HepG2 (cell line): ENCODE data around the gene PSMB3. TPM values are rescaled to one million over a fixed set of nuclear protein-coding genes. Genes with fewer than 3 reads are reported as not detected.
A peak's percentile ranks its signal among the peaks of the same experiment; 100 is the strongest.

Experiments
- ATAD3A ChIP-seq: sonication (generic); formaldehyde crosslinking; IDR thresholded peaks from 2 replicates; pipeline ENCODE4 v1.4.0; 2020; ENCODE audit warnings: missing genetic modification reagents
- ETS1 ChIP-seq: sonication (generic); formaldehyde crosslinking; IDR thresholded peaks from 2 replicates; pipeline ENCODE4 v1.4.0; 2020; ENCODE audit warnings: missing genetic modification reagents
- HMG20B ChIP-seq: conservative IDR thresholded peaks from 2 replicates; pipeline ENCODE4 v1.6.1; 2016; ENCODE audit warnings: missing genetic modification reagents, missing compliant biosample characterization
- HMGXB3 ChIP-seq: sonication (generic); formaldehyde crosslinking; IDR thresholded peaks from 2 replicates; pipeline ENCODE4 v1.4.0; 2020; ENCODE audit warnings: missing genetic modification reagents, borderline replicate concordance
- IRF2 ChIP-seq: IDR thresholded peaks from 2 replicates; pipeline ENCODE4 v1.6.1; 2018; ENCODE audit warnings: missing genetic modification reagents, missing compliant biosample characterization
- KLF13 ChIP-seq: sonication (generic); formaldehyde crosslinking; IDR thresholded peaks from 2 replicates; pipeline ENCODE4 v1.4.0; 2020; ENCODE audit warnings: mild to moderate bottlenecking, missing genetic modification reagents
- MAZ ChIP-seq, 2 experiments: sonication (generic) in 1 of 2; formaldehyde crosslinking in 1 of 2; IDR thresholded peaks; 2 replicates each; pipeline versions ENCODE4 v1.5.0 to v1.6.1; 2012 to 2020; ENCODE audit warnings: low read depth in 2 of 2, mild to moderate bottlenecking in 2 of 2, borderline replicate concordance in 1 of 2, improper control_type of control experiment in 1 of 2, low read length in 1 of 2, missing genetic modification reagents in 1 of 2, moderate library complexity in 1 of 2
- PRPF4 ChIP-seq: fragments of 200-400 bp; formaldehyde crosslinking; IDR thresholded peaks from 2 replicates; pipeline ENCODE4 v1.6.1; 2016; ENCODE audit warnings: low read length, low read depth; ENCODE audit not compliant: poor library complexity, severe bottlenecking
- SNRNP70 ChIP-seq: fragments of 200-400 bp; formaldehyde crosslinking; IDR thresholded peaks from 2 replicates; pipeline ENCODE4 v1.6.1; 2017; ENCODE audit warnings: mild to moderate bottlenecking, low read depth, low read length, moderate library complexity
- TEF ChIP-seq: sonication (generic); formaldehyde crosslinking; IDR thresholded peaks from 2 replicates; pipeline ENCODE4 v1.5.0; 2020; ENCODE audit warnings: missing genetic modification reagents
- TOE1 ChIP-seq: sonication (generic); formaldehyde crosslinking; IDR thresholded peaks from 2 replicates; pipeline ENCODE4 v1.4.0; 2020; ENCODE audit warnings: mild to moderate bottlenecking, missing genetic modification reagents
- UBTF ChIP-seq: sonication (generic); formaldehyde crosslinking; IDR thresholded peaks from 2 replicates; pipeline ENCODE4 v1.4.0; 2020; ENCODE audit warnings: mild to moderate bottlenecking, missing genetic modification reagents
- ZBTB38 ChIP-seq: sonication (generic); formaldehyde crosslinking; IDR thresholded peaks from 2 replicates; pipeline ENCODE4 v1.5.1; 2020; ENCODE audit warnings: mild to moderate bottlenecking, missing genetic modification reagents
- ZC3H13 ChIP-seq: sonication (generic); formaldehyde crosslinking; IDR thresholded peaks from 2 replicates; pipeline ENCODE4 v1.8.1; 2023; ENCODE audit warnings: mild to moderate bottlenecking, missing genetic modification reagents, moderate library complexity
- ZFYVE20 ChIP-seq: sonication (generic); formaldehyde crosslinking; IDR thresholded peaks from 2 replicates; pipeline ENCODE4 v1.8.0; 2023; ENCODE audit warnings: low read depth, mild to moderate bottlenecking, moderate library complexity, missing genetic modification reagents, borderline replicate concordance
- ZNF335 ChIP-seq: sonication (generic); formaldehyde crosslinking; IDR thresholded peaks from 2 replicates; pipeline ENCODE4 v1.4.0; 2020; ENCODE audit warnings: missing genetic modification reagents
- ZNF343 ChIP-seq: sonication (generic); formaldehyde crosslinking; IDR thresholded peaks from 2 replicates; pipeline ENCODE4 v1.4.0; 2020; ENCODE audit warnings: mild to moderate bottlenecking, missing genetic modification reagents
- ZNF703 ChIP-seq: sonication (generic); formaldehyde crosslinking; IDR thresholded peaks from 2 replicates; pipeline ENCODE4 v1.5.1; 2020; ENCODE audit warnings: missing genetic modification reagents, mild to moderate bottlenecking, moderate library complexity, borderline replicate concordance
- ZNF891 ChIP-seq: sonication (generic); formaldehyde crosslinking; IDR thresholded peaks from 2 replicates; pipeline ENCODE4 v1.5.0; 2020; ENCODE audit warnings: mild to moderate bottlenecking, missing genetic modification reagents
- ZSCAN25 ChIP-seq: sonication (generic); formaldehyde crosslinking; IDR thresholded peaks from 2 replicates; pipeline ENCODE4 v1.8.0; 2022; ENCODE audit warnings: mild to moderate bottlenecking, missing genetic modification reagents
- polyA plus RNA-seq, 8 experiments: library from polyadenylated mRNA; depleted of rRNA in 3 of 8; stranded (reverse) in 7 of 8; unstranded in 1 of 8; fragments of >200 nt; fragmentation: Illumina TruSeq in 4 of 8; extraction: Trizol in 4 of 8; gene quantifications; 2 replicates each; pipeline versions ENCODE4 v1.2.1 to v1.2.3, GENCODE V29; 2011 to 2016; ENCODE audit warnings: low read depth in 4 of 8, missing spikeins in 1 of 8, mixed read lengths in 1 of 8; ENCODE audit not compliant: insufficient read depth in 1 of 8
- total RNA-seq, 5 experiments: library from RNA; depleted of rRNA; stranded (reverse); fragments of >200 nt; fragmentation: Illumina TruSeq; extraction: Trizol; gene quantifications; 2 replicates each; pipeline ENCODE4 v1.2.3, GENCODE V29; 2016; ENCODE audit warnings: low read depth in 1 of 5

PSMB3 gene
- total and polyA plus RNA-seq, 2 of the 13 experiments (the other 11 are each of a cell fraction or from before 2014, with no cell fraction given), result 366 to 517 TPM

GRCh38 chr17:38746004-38746848 is 6.3 kb upstream of the PSMB3 start (continued):
- peak; percentile 44; the same call in 1 of the 2 replicates for TF ChIP-seq ZBTB38
- TF ChIP-seq ZFYVE20, result no peak
- peak; percentile 50 for TF ChIP-seq UBTF (CRISPR knock-in tag)
- TF ChIP-seq PRPF4, result no peak
- peak; percentile 74 for TF ChIP-seq HMG20B
- TF ChIP-seq ZNF343 (CRISPR knock-in tag), result no peak
- TF ChIP-seq TOE1, result 0 out of 2 replicates have a peak, but pooled peaks have one; percentile 1
- no peak for TF ChIP-seq TEF (CRISPR knock-in tag)
- no peak for TF ChIP-seq KLF13 (CRISPR knock-in tag)
- TF ChIP-seq ATAD3A, result no peak
- TF ChIP-seq HMGXB3 (CRISPR knock-in tag), result peak; percentile 15; the same call in 1 of the 2 replicates
- TF ChIP-seq ZC3H13, result peak; percentile 62; the same call in 1 of the 2 replicates
- TF ChIP-seq ZNF703 (CRISPR knock-in tag), result no peak
- peak; percentile 86 for TF ChIP-seq IRF2
- no peak for TF ChIP-seq ZNF891 (CRISPR knock-in tag)
- no peak for TF ChIP-seq MAZ (IDR thresholded peaks at IDR 0.05; ENCODE audit: borderline replicate concordance, low read depth, low read length)
- peak; percentile 71 for TF ChIP-seq MAZ (CRISPR knock-in tag; IDR thresholded peaks at IDR 0.05; ENCODE audit: low read depth)
- TF ChIP-seq ZSCAN25, result peak; percentile 57; the same call in 1 of the 2 replicates
- peak; percentile 83; the same call in 1 of the 2 replicates for TF ChIP-seq ZNF335 (CRISPR knock-in tag)
- TF ChIP-seq SNRNP70, result no peak
- TF ChIP-seq ETS1 (CRISPR knock-in tag), result no peak
